Heart left ventricle (tissue), 16 donors: ENCODE measurements around the gene RPS6KA5. TPM values are rescaled to one million over a fixed set of nuclear protein-coding genes. Genes with fewer than 3 reads are reported as not detected.

Experiments used
- ATAC-seq, 4 donors: fragments of 200-7000 bp; cut with Tn5 transposase; one replicate each; pipeline ENCODE4 v1.9.1; 2020 to 2022; ENCODE audit warnings: moderate library complexity in 4 of 4, mild to moderate bottlenecking in 3 of 4, moderate number of reproducible peaks in 1 of 4
- DNase-seq, 5 donors: peaks; one replicate each; pipeline ENCODE4 v3.0.0-alpha.2; 2020
- H3K27ac ChIP-seq, 12 donors: fragments of 200-600 bp; sonication (generic) in 4 of 12; one replicate each; pipeline versions ENCODE4 v1.5.0 to v1.8.0; 2016 to 2022; ENCODE audit warnings: mild to moderate bottlenecking in 2 of 12
- H3K27me3 ChIP-seq, 9 donors: fragments of 200-600 bp; sonication (generic) in 2 of 9; one replicate each; pipeline versions ENCODE4 v1.5.1 to v1.8.0; 2016 to 2022; ENCODE audit warnings: mild to moderate bottlenecking in 3 of 9
- H3K36me3 ChIP-seq, 9 donors: fragments of 200-600 bp; sonication (generic) in 2 of 9; one replicate each; pipeline versions ENCODE4 v1.5.0 to v1.8.0; 2018 to 2022; ENCODE audit warnings: mild to moderate bottlenecking in 2 of 9
- H3K4me1 ChIP-seq, 12 donors: fragments of 200-600 bp; sonication (generic) in 4 of 12; one replicate each; pipeline versions ENCODE4 v1.5.0 to v1.8.0; 2016 to 2022; ENCODE audit warnings: mild to moderate bottlenecking in 3 of 12
- H3K4me3 ChIP-seq, 12 donors: fragments of 200-600 bp; sonication (generic) in 4 of 12; one replicate each; pipeline versions ENCODE4 v1.5.0 to v1.8.0; 2017 to 2022; ENCODE audit warnings: mild to moderate bottlenecking in 9 of 12, moderate library complexity in 4 of 12
- H3K9me3 ChIP-seq, 12 donors: fragments of 200-600 bp; sonication (generic) in 4 of 12; one replicate each; pipeline versions ENCODE4 v1.5.0 to v1.8.0; 2016 to 2022; ENCODE audit warnings: mild to moderate bottlenecking in 1 of 12
- CTCF ChIP-seq, 12 donors: fragments of 200-600 bp; sonication (generic) in 4 of 12; IDR thresholded peaks; one replicate each; pipeline versions ENCODE4 v1.5.0 to v1.8.0; 2018 to 2022; ENCODE audit warnings: antibody characterized with exemption in 12 of 12, mild to moderate bottlenecking in 5 of 12
- POLR2A ChIP-seq, 2 donors: fragments of 450-650 bp; IDR thresholded peaks; one replicate each; pipeline ENCODE4 v1.6.1; 2017; ENCODE audit warnings: antibody characterized with exemption in 2 of 2, mild to moderate bottlenecking in 2 of 2, moderate library complexity in 2 of 2
- WGBS, 4 donors: extraction: QIAGEN DNeasy Blood & Tissue Kit in 2 of 4; methylation state at CpG; one replicate each; pipeline versions ENCODE4 v1.1.5 to v1.1.7; 2013 to 2018; 5-methylcytosine and 5-hydroxymethylcytosine counted together
- intact Hi-C, 10 donors: fragments of 100-400 bp; cut with DNase I; formaldehyde crosslinking; loops; one replicate each; pipeline versions ENCODE4 v1.11.1 to v1.14.2; 2022
- polyA plus RNA-seq, 2 donors: library from polyadenylated mRNA; stranded (reverse); fragments of 200-250 nt; gene quantifications; one replicate each; pipeline ENCODE4 v1.2.3, GENCODE V29; 2013
- total RNA-seq, 9 donors: library from RNA; depleted of rRNA in 2 of 9; stranded (reverse); fragments of >200 nt in 2 of 9; fragmentation: NEBNext Ultra II Directional in 3 of 9; extraction: Animal tissue kit (Norgen Biotek cat#: 25700) in 3 of 9; gene quantifications; one replicate each; pipeline versions ENCODE4 v1.1.0 to v1.2.4, GENCODE V29; 2016 to 2023
- donor health status: ischemic (EF 13 %, LVEDD 7.1; RV severe dilation, severe dysfunction).
- donor health status: healthy with polysubstance abuse.
- donor health status: DM: no; HTN: yes; CAD: no.
- donor health status: DM: no; HTN: no; CAD: no.
- donor health status: ischemic (EF 25% LVEDD 6.9; RV normal size, moderate dysfunction).
- donor health status: ischemic (EF 25% LVEDD 5.7; RV mildly dilated, moderate dysfunction).
- donor health status: healthy.
- donor health status: DM: yes; HTN: yes; CAD: no.
- donor health status: ischemic (EF 35%, LVEDD 5.7; RV mildly dilated, moderate dysfunction).
- donor health status: nonischemic (EF 11% LVEDD 7.7; RV severe dilation, severe dysfunction).
- donor health status: DM: yes; HTN: yes; CAD: no.
- donor health status: PGD.
- donor health status: ischemic (EF 29% LVEDD 5.4; RV normal size, mild dysfunction).
- donor health status: nonischemic (EF 23%, LVEDD 6.1; RV moderate dilation, normal function).

The RPS6KA5 gene
- total and polyA plus RNA-seq, 11 donors = 0.72 to 13.3 (median 8.5) TPM

DNA sequence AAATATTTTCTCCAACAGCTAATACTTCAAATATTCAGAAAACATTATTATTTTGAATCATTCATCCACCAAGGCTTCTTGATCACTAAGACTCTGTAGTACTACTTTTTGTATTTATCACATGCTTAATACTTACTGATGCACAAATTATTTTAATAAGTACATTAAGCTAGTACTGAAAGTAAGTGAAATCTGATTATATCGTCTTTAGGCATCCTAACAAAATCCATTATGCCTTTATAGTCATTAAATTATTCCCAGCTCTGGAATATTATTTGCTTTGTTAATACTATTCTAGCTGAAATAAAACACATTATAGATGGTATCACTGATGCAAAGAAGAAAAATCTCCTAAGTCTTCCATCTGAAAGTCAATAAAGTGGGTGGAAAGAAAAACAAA lies 169.1 kb downstream of the RPS6KA5 start:
- Histone ChIP-seq H3K4me1 (peaks cover 0 to 7% (median 0%) of the 10 kb centered on the region in 12 donors), H3K4me3 (no peak overlapping the region), H3K27me3 (no peaks in the 10 kb centered on the region), H3K36me3 (no peaks in the 10 kb centered on the region), H3K9me3 (no peaks in the 10 kb centered on the region), H3K27ac (no peak overlapping the region)
- no peak for DNase-seq
- WGBS, 4 donors = 43 to 99% (median 96%) methylated on average over 1 of the region's 1 CpG
- no peak for TF ChIP-seq CTCF (IDR thresholded peaks at IDR 0.05)
- TF ChIP-seq POLR2A (IDR thresholded peaks at IDR 0.05) = no peak
- no peak for ATAC-seq
- intact Hi-C loops = loop anchor here in 4 of 10 donors (5.0 to 10.0 kb wide), 2 partner anchors 587 to 589 kb away; no protein-coding TSS in a partner anchor

DNA sequence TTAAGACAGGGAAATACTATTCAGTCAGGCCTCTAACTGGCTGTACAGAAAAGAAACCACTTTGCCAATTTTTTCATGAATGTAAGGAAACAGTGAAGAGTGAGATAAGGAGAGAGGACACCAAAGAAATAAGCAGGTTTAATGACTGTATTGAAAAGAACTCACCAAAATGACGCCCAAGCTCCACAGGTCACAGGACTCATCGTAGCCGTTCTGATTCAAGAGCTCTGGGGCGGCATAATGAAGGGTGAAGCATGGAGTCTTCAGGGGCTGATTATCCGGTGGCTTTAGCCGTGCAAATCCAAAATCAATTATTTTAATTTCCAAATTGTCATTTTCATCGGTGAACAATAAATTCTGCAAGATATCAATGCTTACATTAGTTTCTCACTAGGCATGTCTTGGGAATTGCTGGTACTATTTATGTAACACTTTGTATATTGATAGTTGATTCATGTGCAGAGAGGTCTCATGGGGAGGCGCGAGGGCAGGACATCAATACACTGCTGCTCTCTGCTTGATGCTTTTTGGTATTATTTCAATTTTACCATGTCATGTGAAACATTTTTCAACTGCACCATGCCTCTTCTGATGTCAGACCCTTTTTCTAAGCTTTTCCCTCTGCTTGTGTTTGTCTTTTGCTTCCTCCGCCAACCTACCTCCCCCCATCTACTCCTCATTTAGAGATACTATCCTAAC lies 170.0 kb downstream of the RPS6KA5 start:
- Histone ChIP-seq H3K9me3 (no peaks in the 10 kb centered on the region), H3K27ac (no peak overlapping the region), H3K4me3 (no peak overlapping the region), H3K4me1 (peaks cover 0 to 7% (median 0%) of the 10 kb centered on the region in 12 donors), H3K27me3 (no peaks in the 10 kb centered on the region), H3K36me3 (no peaks in the 10 kb centered on the region)
- no peak for ATAC-seq
- intact Hi-C loops = loop anchor here in 4 of 10 donors (5.0 to 10.0 kb wide), 2 partner anchors 586 to 588 kb away; no protein-coding TSS in a partner anchor
- TF ChIP-seq POLR2A (IDR thresholded peaks at IDR 0.05) (no peak), CTCF (IDR thresholded peaks at IDR 0.05) (no peak)
- WGBS, 4 donors = 87 to 92% (median 89%) methylated on average over 10 of the region's 10 CpGs
- DNase-seq = no peak

DNA sequence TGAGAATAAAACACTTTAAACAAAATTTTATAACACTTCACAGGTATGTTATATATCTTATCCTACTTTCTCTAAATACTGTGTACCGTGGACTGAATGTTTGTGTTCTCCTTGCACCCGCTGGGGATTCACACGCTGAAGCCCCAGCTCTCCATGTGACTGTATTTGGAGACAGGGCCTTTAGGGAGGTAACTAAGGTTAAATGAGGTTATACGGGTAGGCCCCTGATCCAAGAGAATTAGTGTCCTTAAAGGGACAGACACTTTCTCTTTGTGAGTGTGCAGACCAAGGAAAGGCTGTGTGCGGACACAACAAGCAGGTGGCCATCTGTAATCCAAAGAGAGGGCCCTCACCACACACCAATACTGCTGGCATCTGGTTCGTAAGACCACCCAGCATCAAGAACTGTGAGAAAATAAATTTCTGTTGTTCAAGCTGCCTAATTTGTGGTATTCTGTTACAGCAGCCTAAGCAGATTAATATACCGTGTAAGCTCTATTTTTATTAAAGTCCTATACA lies 174.1 kb downstream of the RPS6KA5 start:
- ATAC-seq = no peak
- Histone ChIP-seq H3K4me3 (no peak overlapping the region), H3K27me3 (no peaks in the 10 kb centered on the region), H3K9me3 (peaks cover 0 to 14% (median 0%) of the 10 kb centered on the region in 12 donors), H3K4me1 (no peaks in the 10 kb centered on the region), H3K27ac (no peak overlapping the region), H3K36me3 (no peaks in the 10 kb centered on the region)
- intact Hi-C loops = no loop called here
- no peak for DNase-seq
- 88 to 91% (median 90%) methylated on average over 7 of the region's 7 CpGs for WGBS, 4 donors
- TF ChIP-seq CTCF (IDR thresholded peaks at IDR 0.05) (no peak), POLR2A (IDR thresholded peaks at IDR 0.05) (no peak)

GRCh38 chr14:90883782-90884181 lies 176.7 kb downstream of the RPS6KA5 start:
- Histone ChIP-seq H3K36me3 (no peaks in the 10 kb centered on the region), H3K4me3 (no peak overlapping the region), H3K27ac (no peak overlapping the region), H3K4me1 (no peaks in the 10 kb centered on the region), H3K27me3 (no peaks in the 10 kb centered on the region), H3K9me3 (peaks cover 0 to 14% (median 0%) of the 10 kb centered on the region in 12 donors)
- no peak for TF ChIP-seq CTCF (IDR thresholded peaks at IDR 0.05)
- no peak for TF ChIP-seq POLR2A (IDR thresholded peaks at IDR 0.05)
- WGBS, 4 donors = 91 to 95% (median 93%) methylated on average over 2 of the region's 2 CpGs
- no peak for ATAC-seq
- intact Hi-C loops = no loop called here
- DNase-seq = no peak
